Cardiac muscle cell (in vitro differentiated cells and primary cell): ENCODE data around the gene DDR2. TPM values are rescaled to one million over a fixed set of nuclear protein-coding genes. Genes with fewer than 3 reads are reported as not detected.
A peak's percentile ranks its signal among the peaks of the same experiment; 100 is the strongest.

Source experiments
- DNase-seq, 2 donors: peaks; one replicate each; pipeline versions ENCODE4 v3.0.0 to v3.0.0-alpha.2; 2010 to 2017; ENCODE audit warnings: low read depth in 1 of 2, low spot score in 1 of 2
- H3K27ac ChIP-seq: fragments of 200-600 bp; sonication (generic); 2 replicates; pipeline ENCODE4 v1.5.1; 2016
- H3K27me3 ChIP-seq: fragments of 200-600 bp; sonication (generic); 2 replicates; pipeline ENCODE4 v1.6.0; 2016; ENCODE audit warnings: control low read depth
- H3K36me3 ChIP-seq: fragments of 200-600 bp; sonication (generic); 2 replicates; pipeline ENCODE4 v1.5.1; 2016; ENCODE audit warnings: control low read depth
- H3K4me1 ChIP-seq: fragments of 200-600 bp; sonication (generic); 2 replicates; pipeline ENCODE4 v1.8.1; 2017; ENCODE audit warnings: low read depth, mild to moderate bottlenecking, mixed run types
- H3K4me3 ChIP-seq: fragments of 200-600 bp; sonication (generic); 2 replicates; pipeline ENCODE4 v1.5.1; 2016; ENCODE audit warnings: mild to moderate bottlenecking
- H3K9me3 ChIP-seq: fragments of 200-600 bp; sonication (generic); 2 replicates; pipeline ENCODE4 v1.5.1; 2017; ENCODE audit warnings: low read depth, mild to moderate bottlenecking, control low read depth
- polyA plus RNA-seq: library from polyadenylated mRNA; unstranded; fragments of >200 nt; fragmentation: Nextera tagmentation; extraction: Ambion mirVana; gene quantifications from 2 replicates; pipeline ENCODE4 v1.2.1, GENCODE V29; 2016
- total RNA-seq: library from RNA; depleted of rRNA; stranded (reverse); fragments of >200 nt; gene quantifications from 2 replicates; pipeline ENCODE4 v1.2.3, GENCODE V29; 2016
- TF ChIP-seq, protein P1 (sequence below): IDR thresholded peaks from 2 replicates; pipeline ENCODE4 v1.5.1; 2012; ENCODE audit warnings: low read depth, mild to moderate bottlenecking, low read length

Gene DDR2
- total and polyA plus RNA-seq, 2 experiments from 2014 or later: 1.3 to 1.4 TPM

DNA sequence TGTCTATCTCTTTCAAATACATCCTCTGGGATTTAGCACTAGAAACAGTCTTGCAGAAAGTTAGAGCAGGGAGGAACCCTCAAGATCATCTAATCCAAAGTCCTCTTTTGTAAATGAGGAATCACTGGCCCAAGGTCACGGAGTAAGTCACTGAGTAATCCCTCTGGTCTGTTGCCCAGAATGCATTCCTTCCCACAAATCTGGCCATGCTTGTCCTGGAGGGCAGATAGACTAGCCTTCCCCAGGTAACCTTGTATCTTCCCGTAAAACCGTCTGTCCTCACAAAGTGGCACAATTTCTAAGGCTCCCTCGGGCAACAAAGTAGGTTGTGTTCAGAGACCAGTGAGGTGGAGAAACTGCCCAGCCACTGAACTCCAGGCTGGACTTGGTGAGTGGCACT, 46.2 kb downstream of the DDR2 start:
- H3K4me3 ChIP-seq: no peak overlapping the region
- peak in 1 of 2 donors; percentile 75 for DNase-seq
- H3K36me3 ChIP-seq: no peaks in the 10 kb centered on the region
- no peaks in the 10 kb centered on the region for H3K9me3 ChIP-seq
- H3K27me3 ChIP-seq: no peaks in the 10 kb centered on the region
- no peaks in the 10 kb centered on the region for H3K4me1 ChIP-seq
- TF ChIP-seq, protein P1, sequence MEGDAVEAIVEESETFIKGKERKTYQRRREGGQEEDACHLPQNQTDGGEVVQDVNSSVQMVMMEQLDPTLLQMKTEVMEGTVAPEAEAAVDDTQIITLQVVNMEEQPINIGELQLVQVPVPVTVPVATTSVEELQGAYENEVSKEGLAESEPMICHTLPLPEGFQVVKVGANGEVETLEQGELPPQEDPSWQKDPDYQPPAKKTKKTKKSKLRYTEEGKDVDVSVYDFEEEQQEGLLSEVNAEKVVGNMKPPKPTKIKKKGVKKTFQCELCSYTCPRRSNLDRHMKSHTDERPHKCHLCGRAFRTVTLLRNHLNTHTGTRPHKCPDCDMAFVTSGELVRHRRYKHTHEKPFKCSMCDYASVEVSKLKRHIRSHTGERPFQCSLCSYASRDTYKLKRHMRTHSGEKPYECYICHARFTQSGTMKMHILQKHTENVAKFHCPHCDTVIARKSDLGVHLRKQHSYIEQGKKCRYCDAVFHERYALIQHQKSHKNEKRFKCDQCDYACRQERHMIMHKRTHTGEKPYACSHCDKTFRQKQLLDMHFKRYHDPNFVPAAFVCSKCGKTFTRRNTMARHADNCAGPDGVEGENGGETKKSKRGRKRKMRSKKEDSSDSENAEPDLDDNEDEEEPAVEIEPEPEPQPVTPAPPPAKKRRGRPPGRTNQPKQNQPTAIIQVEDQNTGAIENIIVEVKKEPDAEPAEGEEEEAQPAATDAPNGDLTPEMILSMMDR: no peak
- no peak overlapping the region for H3K27ac ChIP-seq

DNA sequence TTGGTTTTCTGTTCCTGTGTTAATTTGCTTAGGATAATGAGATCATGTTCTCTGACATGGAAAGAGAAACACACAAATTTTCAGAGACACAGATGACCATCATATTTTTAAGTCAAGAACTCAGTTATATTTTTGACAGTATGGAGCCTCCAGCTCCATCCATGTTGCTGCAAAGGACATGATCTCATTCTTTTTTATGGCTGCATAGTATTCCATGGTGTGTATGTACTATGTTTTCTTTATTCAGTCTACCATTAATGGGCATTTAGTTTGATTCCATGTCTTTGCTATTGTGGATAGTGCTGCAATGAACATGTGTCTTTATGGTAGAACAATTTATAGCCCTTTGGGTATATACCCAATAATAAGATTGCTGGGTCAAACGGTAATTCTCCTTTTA, 47.0 kb downstream of the DDR2 start:
- Histone ChIP-seq H3K9me3 (no peaks in the 10 kb centered on the region), H3K4me1 (no peaks in the 10 kb centered on the region), H3K36me3 (no peaks in the 10 kb centered on the region), H3K4me3 (no peak overlapping the region), H3K27me3 (no peaks in the 10 kb centered on the region), H3K27ac (no peak overlapping the region)
- DNase-seq: no peak
- TF ChIP-seq, protein P1: no peak

DNA sequence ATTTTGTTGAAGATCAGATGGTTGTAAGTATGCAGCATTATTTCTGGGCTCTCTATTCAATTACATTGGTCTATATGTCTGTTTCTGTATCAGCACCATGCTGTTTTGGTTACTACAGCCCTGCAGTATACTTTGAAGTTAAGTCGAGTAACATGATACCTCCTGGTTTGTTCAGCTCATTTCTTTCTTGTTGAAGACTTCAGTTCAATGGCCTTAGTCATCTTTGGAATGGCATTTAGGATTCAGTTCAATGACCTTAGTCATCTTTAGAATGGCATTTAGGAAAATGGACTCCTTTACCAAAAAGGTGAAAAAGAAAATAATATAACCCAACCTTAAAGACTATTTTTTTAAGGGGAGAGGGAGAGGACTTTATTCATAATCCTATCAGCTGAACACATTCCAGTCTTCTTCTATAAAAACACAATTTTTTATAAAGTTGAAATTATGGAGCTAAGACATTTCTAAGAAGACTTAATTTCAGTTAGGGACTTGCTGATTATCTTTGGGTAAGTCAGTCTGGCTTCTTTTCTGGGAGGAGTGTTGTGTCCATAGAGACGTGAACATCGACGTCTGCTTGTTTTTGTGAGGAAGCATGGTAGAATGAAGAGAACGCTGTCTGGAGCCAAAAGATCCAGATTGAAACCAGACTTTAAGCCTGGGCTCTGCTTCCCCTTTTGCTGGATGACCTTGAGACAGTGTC, 48.3 kb downstream of the DDR2 start:
- no peak for DNase-seq
- no peaks in the 10 kb centered on the region for H3K9me3 ChIP-seq
- TF ChIP-seq, protein P1: no peak
- no peak overlapping the region for H3K4me3 ChIP-seq
- no peaks in the 10 kb centered on the region for H3K36me3 ChIP-seq
- H3K27me3 ChIP-seq: no peaks in the 10 kb centered on the region
- H3K27ac ChIP-seq: no peak overlapping the region
- no peaks in the 10 kb centered on the region for H3K4me1 ChIP-seq

DNA sequence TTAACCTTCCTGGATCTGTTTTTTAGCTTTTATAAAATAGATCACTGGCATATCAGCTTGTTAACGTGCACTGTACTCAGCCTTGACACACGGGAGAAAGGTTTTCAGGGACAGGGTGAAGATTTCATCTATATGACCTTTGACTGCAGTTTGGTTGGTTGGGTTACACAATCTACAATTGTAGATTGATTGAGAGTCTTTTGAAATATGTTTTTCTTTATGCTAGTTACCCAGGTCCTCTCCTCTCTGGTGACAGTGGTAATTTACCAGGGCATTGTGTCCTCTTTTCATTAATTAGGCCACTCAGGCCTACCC, 48.8 kb downstream of the DDR2 start:
- TF ChIP-seq, protein P1: no peak
- H3K4me1 ChIP-seq: no peaks in the 10 kb centered on the region
- H3K4me3 ChIP-seq: no peak overlapping the region
- DNase-seq: no peak
- no peaks in the 10 kb centered on the region for H3K36me3 ChIP-seq
- no peak overlapping the region for H3K27ac ChIP-seq
- H3K9me3 ChIP-seq: no peaks in the 10 kb centered on the region
- H3K27me3 ChIP-seq: no peaks in the 10 kb centered on the region

DNA sequence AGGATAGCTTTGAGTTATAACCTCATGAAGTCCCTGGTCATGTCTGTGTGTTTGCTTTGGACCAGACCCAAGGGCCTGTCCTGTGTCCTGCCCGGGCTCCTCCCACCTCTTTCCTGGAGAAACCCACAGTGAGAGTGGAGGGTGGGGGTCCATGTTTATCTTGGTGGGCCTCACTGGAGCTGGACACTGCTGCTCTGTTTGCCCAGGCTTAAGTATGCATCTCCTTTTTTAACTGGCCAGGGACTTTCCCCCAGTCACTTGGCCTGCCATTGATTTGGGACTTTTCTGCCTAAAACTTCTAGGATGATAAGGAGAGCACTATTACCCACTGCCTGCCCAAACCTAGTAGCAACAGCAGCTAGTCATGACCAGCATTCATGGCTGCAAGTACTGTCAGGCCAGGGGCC, 49.8 kb downstream of the DDR2 start:
- no peaks in the 10 kb centered on the region for H3K36me3 ChIP-seq
- no peaks in the 10 kb centered on the region for H3K27me3 ChIP-seq
- no peak overlapping the region for H3K27ac ChIP-seq
- no peak overlapping the region for H3K4me3 ChIP-seq
- H3K4me1 ChIP-seq: no peaks in the 10 kb centered on the region
- DNase-seq: peak in 1 of 2 donors; percentile 44
- TF ChIP-seq, protein P1: no peak
- H3K9me3 ChIP-seq: no peaks in the 10 kb centered on the region
